ENCODE results near the gene GRIA1.

- no peak for TF ChIP-seq CTCF (IDR thresholded peaks at IDR 0.05)
- no peak for TF ChIP-seq POLR2AphosphoS5 (IDR thresholded peaks at IDR 0.05)
- TF ChIP-seq POLR2A (IDR thresholded peaks at IDR 0.05): no peak
Observed at GRCh38 chr5:153712946-153713345, 222.5 kb downstream of the GRIA1 start.

All from breast epithelium (tissue), 3 donors.